Measurements from ENCODE around the gene RSBN1.
"Not testable (repeated sequence)": the region's sequence is repeated elsewhere in the genome, so short reads cannot be mapped to it uniquely, and the experiment has no call there.

The RSBN1 gene

GRCh38 chr1:113779542-113779941 is 32.7 kb downstream of the RSBN1 start:
- FAIRE-seq = no peak

GRCh38 chr1:113777561-113777960 is 34.7 kb downstream of the RSBN1 start:
- FAIRE-seq = no peak

GRCh38 chr1:113770031-113770430 is 42.2 kb downstream of the RSBN1 start:
- no peak for FAIRE-seq

- no peak for FAIRE-seq
Observed at GRCh38 chr1:113769601-113769970, 42.7 kb downstream of the RSBN1 start.

GRCh38 chr1:113768916-113769600 is 43.2 kb downstream of the RSBN1 start:
- FAIRE-seq = no peak

- FAIRE-seq = no peak
Observed at GRCh38 chr1:113765306-113766230, 46.7 kb downstream of the RSBN1 start.

GRCh38 chr1:113763661-113764060 is 48.6 kb downstream of the RSBN1 start:
- FAIRE-seq = no peak

GRCh38 chr1:113761937-113762336 is 50.3 kb downstream of the RSBN1 start:
- no peak for FAIRE-seq

- FAIRE-seq = no peak
Observed at GRCh38 chr1:113760102-113761080, 51.9 kb downstream of the RSBN1 start.

GRCh38 chr1:113759333-113760101 is 52.8 kb downstream of the RSBN1 start, which contains the start of gene PHTF1:
Gene PHTF1, minus strand, starts transcription at chr1:113759486. Its CDS starts 783 bp downstream, at chr1:113758703.
- FAIRE-seq = no peak

- no peak for FAIRE-seq
Observed at GRCh38 chr1:113758631-113759332, 53.5 kb downstream of the RSBN1 start.

GRCh38 chr1:113756461-113756860 is 55.8 kb downstream of the RSBN1 start:
- no peak for FAIRE-seq

- FAIRE-seq = not testable (repeated sequence)
Observed at GRCh38 chr1:113753333-113753732, 58.9 kb downstream of the RSBN1 start.

- no peak for FAIRE-seq
Observed at GRCh38 chr1:113751516-113751915, 60.8 kb downstream of the RSBN1 start.

GRCh38 chr1:113751114-113751513 is 61.2 kb downstream of the RSBN1 start:
- no peak for FAIRE-seq

GRCh38 chr1:113749402-113749801 is 62.9 kb downstream of the RSBN1 start:
- FAIRE-seq = no peak

GRCh38 chr1:113747376-113747775 is 64.9 kb downstream of the RSBN1 start:
- no peak for FAIRE-seq

GRCh38 chr1:113745425-113745824 is 66.9 kb downstream of the RSBN1 start:
- FAIRE-seq = no peak

- FAIRE-seq = no peak
Observed at GRCh38 chr1:113744114-113744513, 68.2 kb downstream of the RSBN1 start.

- FAIRE-seq = no peak
Observed at GRCh38 chr1:113742515-113742914, 69.8 kb downstream of the RSBN1 start.

GRCh38 chr1:113734357-113735055 is 77.8 kb downstream of the RSBN1 start:
- FAIRE-seq = no peak

All from islet of Langerhans (tissue), 1 donor.